Subcutaneous adipose tissue (tissue), 4 donors: ENCODE results near the gene CDAN1. TPM values are rescaled to one million over a fixed set of nuclear protein-coding genes. Genes with fewer than 3 reads are reported as not detected.

Experiments used
- total RNA-seq, 4 donors: library from RNA; depleted of rRNA; stranded (reverse); fragments of >200 nt; gene quantifications; one replicate each; pipeline ENCODE4 v1.1.0, GENCODE V29; 2016
- TF ChIP-seq, protein P1 (sequence below): fragments of 450-650 bp; IDR thresholded peaks from one replicate; pipeline ENCODE4 v1.5.1; 2016; ENCODE audit warnings: low read depth, mild to moderate bottlenecking, control low read depth, antibody characterized with exemption, moderate library complexity

The CDAN1 gene, protein sequence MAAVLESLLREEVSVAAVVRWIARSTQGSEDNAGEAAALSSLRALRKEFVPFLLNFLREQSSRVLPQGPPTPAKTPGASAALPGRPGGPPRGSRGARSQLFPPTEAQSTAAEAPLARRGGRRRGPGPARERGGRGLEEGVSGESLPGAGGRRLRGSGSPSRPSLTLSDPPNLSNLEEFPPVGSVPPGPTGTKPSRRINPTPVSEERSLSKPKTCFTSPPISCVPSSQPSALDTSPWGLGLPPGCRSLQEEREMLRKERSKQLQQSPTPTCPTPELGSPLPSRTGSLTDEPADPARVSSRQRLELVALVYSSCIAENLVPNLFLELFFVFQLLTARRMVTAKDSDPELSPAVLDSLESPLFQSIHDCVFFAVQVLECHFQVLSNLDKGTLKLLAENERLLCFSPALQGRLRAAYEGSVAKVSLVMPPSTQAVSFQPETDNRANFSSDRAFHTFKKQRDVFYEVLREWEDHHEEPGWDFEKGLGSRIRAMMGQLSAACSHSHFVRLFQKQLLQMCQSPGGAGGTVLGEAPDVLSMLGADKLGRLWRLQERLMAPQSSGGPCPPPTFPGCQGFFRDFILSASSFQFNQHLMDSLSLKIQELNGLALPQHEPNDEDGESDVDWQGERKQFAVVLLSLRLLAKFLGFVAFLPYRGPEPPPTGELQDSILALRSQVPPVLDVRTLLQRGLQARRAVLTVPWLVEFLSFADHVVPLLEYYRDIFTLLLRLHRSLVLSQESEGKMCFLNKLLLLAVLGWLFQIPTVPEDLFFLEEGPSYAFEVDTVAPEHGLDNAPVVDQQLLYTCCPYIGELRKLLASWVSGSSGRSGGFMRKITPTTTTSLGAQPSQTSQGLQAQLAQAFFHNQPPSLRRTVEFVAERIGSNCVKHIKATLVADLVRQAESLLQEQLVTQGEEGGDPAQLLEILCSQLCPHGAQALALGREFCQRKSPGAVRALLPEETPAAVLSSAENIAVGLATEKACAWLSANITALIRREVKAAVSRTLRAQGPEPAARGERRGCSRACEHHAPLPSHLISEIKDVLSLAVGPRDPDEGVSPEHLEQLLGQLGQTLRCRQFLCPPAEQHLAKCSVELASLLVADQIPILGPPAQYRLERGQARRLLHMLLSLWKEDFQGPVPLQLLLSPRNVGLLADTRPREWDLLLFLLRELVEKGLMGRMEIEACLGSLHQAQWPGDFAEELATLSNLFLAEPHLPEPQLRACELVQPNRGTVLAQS
- 10 to 100 TPM in 2 of 4 donors, 1 to 10 TPM in 2; 5.2 to 16.0 (median 9.2) TPM for total RNA-seq

- TF ChIP-seq, protein P1, sequence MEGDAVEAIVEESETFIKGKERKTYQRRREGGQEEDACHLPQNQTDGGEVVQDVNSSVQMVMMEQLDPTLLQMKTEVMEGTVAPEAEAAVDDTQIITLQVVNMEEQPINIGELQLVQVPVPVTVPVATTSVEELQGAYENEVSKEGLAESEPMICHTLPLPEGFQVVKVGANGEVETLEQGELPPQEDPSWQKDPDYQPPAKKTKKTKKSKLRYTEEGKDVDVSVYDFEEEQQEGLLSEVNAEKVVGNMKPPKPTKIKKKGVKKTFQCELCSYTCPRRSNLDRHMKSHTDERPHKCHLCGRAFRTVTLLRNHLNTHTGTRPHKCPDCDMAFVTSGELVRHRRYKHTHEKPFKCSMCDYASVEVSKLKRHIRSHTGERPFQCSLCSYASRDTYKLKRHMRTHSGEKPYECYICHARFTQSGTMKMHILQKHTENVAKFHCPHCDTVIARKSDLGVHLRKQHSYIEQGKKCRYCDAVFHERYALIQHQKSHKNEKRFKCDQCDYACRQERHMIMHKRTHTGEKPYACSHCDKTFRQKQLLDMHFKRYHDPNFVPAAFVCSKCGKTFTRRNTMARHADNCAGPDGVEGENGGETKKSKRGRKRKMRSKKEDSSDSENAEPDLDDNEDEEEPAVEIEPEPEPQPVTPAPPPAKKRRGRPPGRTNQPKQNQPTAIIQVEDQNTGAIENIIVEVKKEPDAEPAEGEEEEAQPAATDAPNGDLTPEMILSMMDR, result no peak
Observed at GRCh38 chr15:42736793-42737528, at the start of gene CDAN1. Gene CDAN1, minus strand, starts transcription at chr15:42737128. Its CDS starts 26 bp downstream, at chr15:42737102.

- TF ChIP-seq, protein P1, result no peak
Observed at GRCh38 chr15:42785569-42785968, 48.6 kb upstream of the CDAN1 start.

- TF ChIP-seq, protein P1, result no peak
Observed at GRCh38 chr15:42784705-42785104, 47.8 kb upstream of the CDAN1 start.

- TF ChIP-seq, protein P1, result no peak
Observed at GRCh38 chr15:42782716-42783115, 45.8 kb upstream of the CDAN1 start.

GRCh38 chr15:42775416-42775815 is 38.5 kb upstream of the CDAN1 start:
- TF ChIP-seq, protein P1, result no peak

DNA sequence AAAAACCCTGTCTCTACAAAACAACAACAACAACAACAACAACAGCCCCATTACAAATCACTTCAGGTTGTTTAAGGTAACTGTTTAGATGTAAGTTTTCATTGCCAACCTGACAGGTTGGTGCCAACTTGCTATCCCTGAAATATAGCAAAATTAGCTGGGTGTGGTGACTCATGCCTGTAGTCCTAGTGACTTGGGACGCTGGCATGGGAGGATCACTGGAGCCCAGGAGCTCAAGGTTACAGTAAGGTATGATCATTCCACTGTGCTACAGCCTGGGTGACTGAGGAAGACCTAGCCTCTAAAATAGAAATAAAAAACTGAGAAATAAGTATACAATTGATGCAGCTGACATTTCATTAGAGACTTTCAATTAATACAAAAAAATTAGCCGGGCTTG is 36.0 kb upstream of the CDAN1 start:
- TF ChIP-seq, protein P1, result no peak
